Progenitor cell of endocrine pancreas (in vitro differentiated cells): Measurements from ENCODE around the gene GDI1. TPM values are rescaled to one million over a fixed set of nuclear protein-coding genes. Genes with fewer than 3 reads are reported as not detected.

ENCODE experiments used
- DNase-seq: peaks from one replicate; pipeline ENCODE4 v3.0.0; 2021; ENCODE audit warnings: low spot score; ENCODE audit not compliant: unreplicated experiment
- H3K27ac Mint-ChIP-seq: 2 replicates; pipeline ENCODE4 v1.8.0; 2021; ENCODE audit warnings: mild to moderate bottlenecking, moderate library complexity, mixed read lengths
- H3K27me3 Mint-ChIP-seq: 2 replicates; pipeline ENCODE4 v1.8.0; 2021; ENCODE audit warnings: mixed read lengths
- H3K36me3 Mint-ChIP-seq: 2 replicates; pipeline ENCODE4 v1.8.0; 2022; ENCODE audit warnings: mixed read lengths; ENCODE audit not compliant: insufficient read depth
- H3K4me1 Mint-ChIP-seq: 2 replicates; pipeline ENCODE4 v1.8.0; 2021; ENCODE audit warnings: low read depth, mixed read lengths
- H3K4me3 Mint-ChIP-seq: 2 replicates; pipeline ENCODE4 v1.8.0; 2021; ENCODE audit warnings: low read depth, mild to moderate bottlenecking, moderate library complexity, mixed read lengths
- H3K9me3 Mint-ChIP-seq: 2 replicates; pipeline ENCODE4 v1.8.0; 2021; ENCODE audit warnings: low read depth, mixed read lengths
- total RNA-seq: library from RNA; stranded (reverse); gene quantifications from 2 replicates; pipeline ENCODE4 v1.2.1, GENCODE V29; 2021
- TF ChIP-seq, protein P1 (sequence below): fragments of 200-600 bp; sonication (generic); IDR thresholded peaks from one replicate; pipeline ENCODE4 v1.5.0; 2021; ENCODE audit warnings: antibody characterized with exemption, mild to moderate bottlenecking; ENCODE audit not compliant: unreplicated experiment

The GDI1 gene
- total RNA-seq, 1 donor from 2014 or later, result 151 TPM

- TF ChIP-seq, protein P1, sequence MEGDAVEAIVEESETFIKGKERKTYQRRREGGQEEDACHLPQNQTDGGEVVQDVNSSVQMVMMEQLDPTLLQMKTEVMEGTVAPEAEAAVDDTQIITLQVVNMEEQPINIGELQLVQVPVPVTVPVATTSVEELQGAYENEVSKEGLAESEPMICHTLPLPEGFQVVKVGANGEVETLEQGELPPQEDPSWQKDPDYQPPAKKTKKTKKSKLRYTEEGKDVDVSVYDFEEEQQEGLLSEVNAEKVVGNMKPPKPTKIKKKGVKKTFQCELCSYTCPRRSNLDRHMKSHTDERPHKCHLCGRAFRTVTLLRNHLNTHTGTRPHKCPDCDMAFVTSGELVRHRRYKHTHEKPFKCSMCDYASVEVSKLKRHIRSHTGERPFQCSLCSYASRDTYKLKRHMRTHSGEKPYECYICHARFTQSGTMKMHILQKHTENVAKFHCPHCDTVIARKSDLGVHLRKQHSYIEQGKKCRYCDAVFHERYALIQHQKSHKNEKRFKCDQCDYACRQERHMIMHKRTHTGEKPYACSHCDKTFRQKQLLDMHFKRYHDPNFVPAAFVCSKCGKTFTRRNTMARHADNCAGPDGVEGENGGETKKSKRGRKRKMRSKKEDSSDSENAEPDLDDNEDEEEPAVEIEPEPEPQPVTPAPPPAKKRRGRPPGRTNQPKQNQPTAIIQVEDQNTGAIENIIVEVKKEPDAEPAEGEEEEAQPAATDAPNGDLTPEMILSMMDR, result no peak
- H3K36me3 Mint-ChIP-seq, result peaks cover 6% of the 10 kb centered on the region
- H3K4me3 Mint-ChIP-seq, result peak overlapping the region; percentile 35
- DNase-seq, result no peak
- H3K27ac Mint-ChIP-seq, result no peak overlapping the region
- peaks cover 2% of the 10 kb centered on the region for H3K9me3 Mint-ChIP-seq
- no peaks in the 10 kb centered on the region for H3K27me3 Mint-ChIP-seq
- peaks cover 6% of the 10 kb centered on the region for H3K4me1 Mint-ChIP-seq
Measured at GRCh38 chrX:154408659-154409221, 28.2 kb upstream of the GDI1 start.

GRCh38 chrX:154409222-154409871 lies 27.6 kb upstream of the GDI1 start, which contains the start of gene DNASE1L1:
TSS of gene DNASE1L1 (minus strand) at chrX:154409254. CDS start at chrX:154405568, 3,686 bp downstream.
- peak; percentile 63 for DNase-seq
- Mint-ChIP-seq H3K27me3 (no peaks in the 10 kb centered on the region), H3K9me3 (no peaks in the 10 kb centered on the region), H3K4me1 (peaks cover 6% of the 10 kb centered on the region), H3K4me3 (peak within 1 kb of the TSS; percentile 65), H3K36me3 (peaks cover 5% of the 10 kb centered on the region), H3K27ac (peak within 1 kb of the TSS; percentile 89)
- TF ChIP-seq, protein P1, result no peak

DNA sequence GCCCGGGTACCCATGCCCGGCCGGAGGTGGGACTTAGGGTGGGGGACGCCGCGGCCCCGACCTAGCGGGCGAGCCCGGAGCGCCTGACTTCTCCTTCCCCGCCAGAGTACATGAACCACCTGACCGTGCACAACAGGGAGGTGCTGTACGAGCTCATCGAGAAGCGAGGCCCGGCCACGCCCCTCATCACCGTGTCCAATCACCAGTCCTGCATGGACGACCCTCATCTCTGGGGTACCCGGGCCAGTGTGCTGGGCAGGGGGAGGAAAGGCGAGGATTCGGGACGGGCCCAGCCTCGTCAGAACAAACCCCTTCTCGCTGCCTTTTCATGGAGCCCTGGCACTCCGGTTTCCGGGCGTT lies 25.0 kb upstream of the GDI1 start:
- Mint-ChIP-seq H3K27me3 (no peaks in the 10 kb centered on the region), H3K9me3 (no peaks in the 10 kb centered on the region), H3K27ac (no peak overlapping the region), H3K4me1 (peaks cover 6% of the 10 kb centered on the region), H3K36me3 (peaks cover 8% of the 10 kb centered on the region), H3K4me3 (peak overlapping the region; percentile 69)
- TF ChIP-seq, protein P1, result no peak
- DNase-seq, result no peak

GRCh38 chrX:154412468-154412867 lies 24.5 kb upstream of the GDI1 start:
- no peak for DNase-seq
- Mint-ChIP-seq H3K27ac (no peak overlapping the region), H3K9me3 (no peaks in the 10 kb centered on the region), H3K4me3 (peak overlapping the region; percentile 69), H3K4me1 (peaks cover 6% of the 10 kb centered on the region), H3K36me3 (peaks cover 8% of the 10 kb centered on the region), H3K27me3 (no peaks in the 10 kb centered on the region)
- TF ChIP-seq, protein P1, result no peak

DNA sequence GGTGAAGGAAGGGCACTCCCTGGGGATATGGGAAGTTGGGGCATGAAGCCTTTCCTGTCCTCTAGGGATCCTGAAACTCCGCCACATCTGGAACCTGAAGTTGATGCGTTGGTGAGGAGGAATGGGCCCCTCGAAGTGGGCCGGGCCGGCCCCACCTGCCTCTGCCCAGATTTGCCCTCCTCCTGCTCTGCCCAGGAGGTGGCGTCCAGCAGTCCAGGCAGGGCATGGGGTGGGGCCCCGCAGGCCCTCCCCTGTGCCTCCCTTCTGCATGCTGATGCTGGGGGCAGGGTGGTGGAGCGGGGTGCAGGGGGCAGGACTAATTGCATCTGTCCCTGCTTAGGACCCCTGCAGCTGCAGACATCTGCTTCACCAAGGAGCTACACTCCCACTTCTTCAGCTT lies 23.8 kb upstream of the GDI1 start:
- H3K27ac Mint-ChIP-seq, result no peak overlapping the region
- no peak for DNase-seq
- H3K9me3 Mint-ChIP-seq, result no peaks in the 10 kb centered on the region
- H3K27me3 Mint-ChIP-seq, result no peaks in the 10 kb centered on the region
- TF ChIP-seq, protein P1, result no peak
- H3K4me3 Mint-ChIP-seq, result no peak overlapping the region
- H3K4me1 Mint-ChIP-seq, result peaks cover 6% of the 10 kb centered on the region
- peaks cover 8% of the 10 kb centered on the region for H3K36me3 Mint-ChIP-seq
